Esophagus squamous epithelium (tissue), 4 donors: ENCODE measurements around the gene GLDN.

Source experiments
- CTCF ChIP-seq, 6 experiments: fragments of 450-650 bp in 4 of 6; fragments of 200-600 bp in 2 of 6; sonication (generic) in 2 of 6; IDR thresholded peaks; one replicate each; pipeline ENCODE4 v1.5.1; 2016 to 2019; ENCODE audit warnings: antibody characterized with exemption in 6 of 6, mild to moderate bottlenecking in 4 of 6, moderate library complexity in 4 of 6
- POLR2A ChIP-seq, 4 donors: fragments of 450-650 bp; IDR thresholded peaks; one replicate each; pipeline ENCODE4 v1.6.1; 2017; ENCODE audit warnings: antibody characterized with exemption in 4 of 4, mild to moderate bottlenecking in 4 of 4, moderate library complexity in 3 of 4

- TF ChIP-seq POLR2A (IDR thresholded peaks at IDR 0.05): no peak
- TF ChIP-seq CTCF (IDR thresholded peaks at IDR 0.05): no peak
Measured at GRCh38 chr15:51379390-51379789, 37.9 kb downstream of the GLDN start.
